GM19328 (cell line): Measurements from ENCODE around the gene LEFTY2.
"Not testable (repeated sequence)": the region's sequence is repeated elsewhere in the genome, so short reads cannot be mapped to it uniquely, and the experiment has no call there.

Experiments
- ATAC-seq: cut with Tn5 transposase; IDR thresholded peaks from one replicate; pipeline ENCODE4 v1.9.1; 2021; ENCODE audit warnings: mild to moderate bottlenecking, moderate library complexity; ENCODE audit not compliant: unreplicated experiment

Gene LEFTY2

GRCh38 chr1:225941187-225941941 lies at the start of gene LEFTY2:
TSS of gene LEFTY2 (minus strand) at chr1:225941220. CDS start at chr1:225941140, 80 bp downstream.
- no peak for ATAC-seq

- ATAC-seq = no peak
Observed at GRCh38 chr1:225987491-225988316, 46.7 kb upstream of the LEFTY2 start.

DNA sequence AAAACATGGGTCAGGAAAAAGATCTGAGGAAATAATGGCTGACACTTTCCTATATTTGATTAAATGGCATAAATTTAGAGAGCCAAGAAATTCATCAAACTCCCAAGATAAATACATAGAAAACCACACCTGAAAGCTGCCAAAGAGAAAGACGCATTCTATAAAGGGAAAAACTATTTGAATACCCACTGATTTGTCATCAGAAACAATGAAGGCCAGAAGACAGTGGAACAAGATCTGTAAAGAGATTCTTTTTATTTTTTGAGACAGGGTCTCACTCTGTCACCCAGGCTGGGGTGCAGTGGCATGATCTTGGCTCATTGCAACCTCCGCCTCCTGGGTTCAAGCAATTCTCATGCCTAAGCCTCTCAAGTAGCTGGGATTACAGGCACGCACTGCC lies 40.7 kb upstream of the LEFTY2 start:
- ATAC-seq = no peak

GRCh38 chr1:225980005-225980836 lies 39.2 kb upstream of the LEFTY2 start:
- no peak for ATAC-seq

DNA sequence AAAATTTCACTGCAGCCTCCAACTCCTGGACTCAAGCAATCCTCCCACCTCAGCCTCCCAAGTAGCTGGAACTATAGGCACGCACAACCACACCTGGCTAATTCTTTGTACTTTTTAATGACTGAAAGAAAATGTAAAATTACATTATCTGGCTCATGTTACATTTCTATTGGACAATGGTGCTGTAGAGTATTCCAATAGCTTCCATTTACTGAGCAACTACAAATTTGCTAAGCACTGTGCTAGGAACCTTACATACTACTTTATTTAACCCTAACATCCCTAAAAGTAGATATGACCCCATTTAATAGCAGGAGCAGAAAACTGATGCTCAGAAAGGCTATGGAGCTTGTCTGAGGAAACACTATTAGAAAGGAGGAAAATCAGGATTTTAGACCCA lies 38.4 kb upstream of the LEFTY2 start:
- ATAC-seq = no peak

DNA sequence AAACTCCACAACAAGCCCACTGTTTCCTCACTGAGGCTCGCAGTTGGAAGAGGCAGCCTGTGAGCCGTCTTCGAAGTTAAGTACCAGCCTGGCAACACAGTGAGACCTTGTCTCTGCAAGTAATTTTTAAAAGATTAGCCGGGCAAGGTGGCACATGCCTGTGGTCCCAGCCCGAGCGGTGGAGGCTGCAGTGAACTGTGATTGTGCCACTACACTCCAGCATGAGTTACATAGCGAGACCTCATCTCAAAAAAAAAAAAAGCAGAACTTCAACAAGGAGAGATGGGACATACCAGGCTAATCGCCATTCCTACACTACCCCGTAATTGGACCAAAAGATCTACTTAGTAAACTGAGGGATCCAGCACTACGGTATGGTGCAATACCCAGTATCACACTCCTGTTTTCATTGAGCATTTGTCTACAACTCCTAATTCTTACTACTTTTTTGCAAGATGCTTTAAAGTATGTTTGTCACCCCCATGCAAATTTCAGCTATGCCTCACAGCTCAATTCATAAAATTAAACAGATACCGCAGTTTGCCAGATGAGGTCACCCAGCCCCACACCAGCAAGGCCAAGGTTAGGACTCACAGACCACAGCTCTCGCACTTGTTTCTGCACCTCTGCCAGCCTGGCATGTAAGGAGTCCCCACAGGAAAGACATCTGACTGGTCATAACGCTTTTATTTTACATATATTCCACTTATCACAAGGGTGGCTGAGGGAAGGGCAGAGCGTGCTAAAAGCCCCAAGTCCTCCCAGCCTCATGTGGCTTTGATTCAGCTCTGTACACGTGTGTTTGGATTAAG lies 37.1 kb upstream of the LEFTY2 start:
- no peak for ATAC-seq

- not testable (repeated sequence) for ATAC-seq
Observed at GRCh38 chr1:225975146-225975545, 34.1 kb upstream of the LEFTY2 start.

- no peak for ATAC-seq
Observed at GRCh38 chr1:225974454-225974853, 33.4 kb upstream of the LEFTY2 start.

DNA sequence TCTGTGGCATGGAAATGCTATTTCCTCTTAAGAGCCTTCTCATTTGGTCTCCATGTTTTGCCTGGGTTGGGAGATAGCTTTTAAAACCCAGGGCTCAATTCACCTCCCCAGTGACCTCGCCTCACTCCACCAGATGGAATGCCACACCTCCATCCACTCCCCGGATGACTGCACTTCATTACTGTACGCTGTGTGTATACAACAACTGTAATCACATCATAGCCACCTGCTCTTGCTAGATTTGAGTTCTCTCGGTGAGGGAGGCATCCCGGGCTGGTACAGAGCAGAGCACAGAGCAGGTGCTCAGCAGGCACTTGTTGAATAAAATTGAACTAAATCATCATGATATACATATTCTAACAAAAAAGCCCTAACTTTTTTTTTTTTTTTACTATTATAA lies 32.1 kb upstream of the LEFTY2 start:
- ATAC-seq = no peak

GRCh38 chr1:225972344-225973152 lies 31.5 kb upstream of the LEFTY2 start:
- no peak for ATAC-seq

GRCh38 chr1:225970592-225971157 lies 29.7 kb upstream of the LEFTY2 start:
- not testable (repeated sequence) for ATAC-seq

DNA sequence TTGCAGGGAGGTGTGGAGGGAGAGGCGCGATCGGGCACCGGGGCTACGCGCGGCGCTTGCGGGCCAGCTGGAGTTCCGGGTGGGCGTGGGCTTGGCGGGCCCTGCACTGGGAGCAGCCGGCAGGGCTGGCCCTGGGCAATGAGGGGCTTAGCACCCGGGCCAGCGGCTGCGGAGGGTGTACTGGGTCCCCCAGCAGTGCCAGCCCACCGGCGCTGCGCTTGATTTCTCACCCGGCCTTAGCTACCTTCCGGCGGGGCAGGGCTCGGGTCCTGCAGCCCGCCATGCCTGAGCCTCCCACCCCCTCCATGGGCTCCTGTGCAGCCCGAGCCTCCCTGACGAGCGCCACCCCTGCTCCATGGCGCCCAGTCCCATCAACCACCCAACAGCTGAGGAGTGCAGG lies 28.7 kb upstream of the LEFTY2 start:
- ATAC-seq = not testable (repeated sequence)

DNA sequence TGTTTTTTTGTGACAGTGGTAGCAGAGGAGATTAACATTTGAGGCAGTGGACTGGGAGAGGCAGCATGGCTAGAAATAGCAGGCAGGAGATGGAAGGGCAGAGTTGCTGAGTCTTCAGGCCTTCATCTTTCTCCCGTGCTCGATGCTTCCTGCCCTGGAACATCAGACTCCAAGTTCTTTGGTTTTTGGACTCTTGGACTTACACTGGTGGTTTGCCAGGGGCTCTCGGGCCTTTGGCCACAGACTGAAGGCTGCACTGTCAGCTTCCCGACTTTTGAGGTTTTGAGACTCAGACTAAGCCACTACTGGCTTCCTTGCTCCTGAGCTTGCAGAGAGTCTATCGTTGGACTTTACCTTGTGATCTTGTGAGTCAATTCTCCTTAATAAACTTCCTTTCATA lies 24.2 kb upstream of the LEFTY2 start:
- no peak for ATAC-seq

DNA sequence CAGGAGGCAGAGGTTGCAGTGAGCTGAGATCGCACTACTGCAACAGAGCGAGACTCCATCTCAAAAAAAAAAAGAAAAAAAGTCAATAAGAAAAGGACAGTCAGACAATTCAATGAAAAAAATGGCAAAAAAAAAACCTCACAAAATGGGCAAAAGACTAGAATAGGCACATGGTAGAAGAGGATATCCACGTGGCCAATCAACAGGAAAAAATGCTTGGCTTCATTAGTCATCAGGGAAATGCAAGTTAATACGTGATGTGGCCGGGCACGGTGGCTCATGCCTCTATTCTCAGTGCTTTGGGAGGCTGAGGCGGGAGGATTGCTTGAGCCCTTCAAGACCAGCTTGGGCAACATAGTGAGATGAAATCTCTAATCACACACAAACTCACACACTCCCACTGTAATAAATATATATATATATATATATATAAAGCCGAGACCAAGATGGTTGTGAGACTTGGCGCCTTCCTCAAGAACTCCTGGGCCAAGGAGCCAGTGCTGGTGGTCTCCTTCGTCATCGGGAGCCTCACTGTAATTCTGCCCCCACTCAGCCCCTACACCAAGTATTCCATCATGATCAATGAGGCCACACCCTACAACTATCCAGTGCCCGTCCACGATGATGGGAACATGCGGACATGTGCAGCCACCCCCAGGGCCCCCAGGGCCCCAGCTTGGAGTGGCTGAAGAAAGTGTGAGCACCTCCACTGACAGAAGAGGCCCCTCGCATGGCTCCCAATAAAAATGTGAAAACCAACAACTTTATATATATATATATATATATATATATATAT lies 22.9 kb upstream of the LEFTY2 start:
- no peak for ATAC-seq

DNA sequence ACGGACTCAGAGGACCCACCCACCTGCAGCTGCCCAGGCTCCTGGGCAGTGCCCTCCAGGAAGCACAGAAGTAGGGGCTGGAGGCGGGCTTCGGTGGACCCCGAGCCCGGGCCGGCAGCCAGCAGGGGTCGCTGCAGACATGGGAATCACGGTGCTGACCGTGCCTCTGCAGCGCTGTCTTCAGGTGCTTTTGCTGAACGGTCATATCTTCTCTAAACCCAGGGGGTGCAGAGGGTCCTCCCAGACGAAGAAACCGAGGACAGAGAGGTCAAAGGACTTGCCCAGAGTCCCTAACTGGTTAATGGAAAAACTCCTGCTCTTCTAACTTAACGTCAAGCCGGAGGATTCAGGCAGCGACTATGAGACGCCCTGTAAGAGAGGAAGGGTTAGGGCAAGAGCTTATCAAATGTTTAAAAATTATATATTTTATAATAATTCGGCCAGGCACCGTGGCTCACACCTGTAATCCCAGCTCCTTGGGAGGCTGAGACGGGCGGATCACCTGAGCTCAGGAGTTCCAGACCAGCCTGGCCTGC lies 21.5 kb upstream of the LEFTY2 start:
- no peak for ATAC-seq

- no peak for ATAC-seq
Observed at GRCh38 chr1:225961659-225962439, 20.8 kb upstream of the LEFTY2 start.

DNA sequence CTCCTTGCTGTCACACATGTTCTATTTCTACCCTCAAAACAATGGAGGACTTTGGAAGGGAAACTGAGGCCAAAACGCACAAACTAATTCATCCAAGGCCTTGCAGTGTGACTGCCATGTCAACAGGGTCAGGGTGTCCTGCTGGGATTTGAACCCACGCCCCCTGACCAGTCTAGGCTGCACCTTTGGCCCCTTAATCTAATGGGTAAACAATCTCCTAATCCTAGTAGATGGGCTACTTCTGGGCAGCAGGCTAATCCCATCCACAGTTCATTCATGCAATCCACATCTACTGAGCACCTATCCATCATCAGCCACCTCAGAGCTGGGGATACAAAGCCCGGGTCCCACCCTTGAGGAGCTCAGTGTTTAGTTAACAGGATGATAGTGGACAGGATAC lies 17.0 kb upstream of the LEFTY2 start:
- ATAC-seq = no peak
